OCI-LY3 (cell line): ENCODE results near the gene CREB5.

Source experiments
- H2AFZ ChIP-seq: fragments of 200-600, 300-600 bp; shearing (Covaris generic); 2 replicates; pipeline ENCODE4 v1.6.0; 2014; ENCODE audit warnings: antibody characterized with exemption, low read depth, low read length
- H3K27ac ChIP-seq: fragments of 200-600, 300-600 bp; sonication (generic); 2 replicates; pipeline ENCODE4 v1.5.1; 2014; ENCODE audit warnings: mild to moderate bottlenecking, low read length, moderate library complexity, mixed read lengths
- H3K27me3 ChIP-seq: fragments of 200-600, 300-600 bp; sonication (generic); 2 replicates; pipeline ENCODE4 v1.6.1; 2014; ENCODE audit warnings: low read depth, low read length, mixed read lengths
- H3K36me3 ChIP-seq: fragments of 200-600, 300-600 bp; sonication (generic); replicated peaks from 2 replicates; pipeline ENCODE3; 2014; ENCODE audit warnings: low read depth, low read length, mixed read lengths
- H3K4me1 ChIP-seq: fragments of 300-600, 200-600 bp; sonication (generic); 2 replicates; pipeline ENCODE4 v1.6.1; 2014; ENCODE audit warnings: low read length, mixed read lengths
- H3K4me2 ChIP-seq: fragments of 200-600, 300-600 bp; sonication (generic); 2 replicates; pipeline ENCODE4 v1.6.1; 2014; ENCODE audit warnings: low read length, mixed read lengths
- H3K4me3 ChIP-seq: fragments of 300-600, 200-600 bp; sonication (generic); 2 replicates; pipeline ENCODE4 v1.5.1; 2014; ENCODE audit warnings: antibody characterized with exemption, mild to moderate bottlenecking, low read length, moderate library complexity
- H3K79me2 ChIP-seq: fragments of 300-600, 200-600 bp; shearing (Covaris generic); 2 replicates; pipeline ENCODE4 v1.6.1; 2014; ENCODE audit warnings: mild to moderate bottlenecking, low read length, mixed read lengths
- H3K9ac ChIP-seq: fragments of 300-600, 200-600 bp; shearing (Covaris generic); 2 replicates; pipeline ENCODE4 v1.6.0; 2014; ENCODE audit warnings: mild to moderate bottlenecking, low read length, moderate library complexity
- H3K9me3 ChIP-seq: fragments of 200-600, 300-600 bp; shearing (Covaris generic); 2 replicates; pipeline ENCODE4 v1.6.1; 2014; ENCODE audit warnings: low read length, mixed read lengths; ENCODE audit not compliant: insufficient read depth
- H4K20me1 ChIP-seq: fragments of 200-600, 300-600 bp; sonication (generic); 2 replicates; pipeline ENCODE4 v1.6.1; 2016; ENCODE audit warnings: low read length, mixed read lengths; ENCODE audit not compliant: insufficient read depth
- EZH2phosphoT487 ChIP-seq: fragments of 200-600 bp; shearing (Covaris generic); IDR thresholded peaks from 2 replicates; pipeline ENCODE4 v1.6.1; 2018; ENCODE audit warnings: antibody characterized with exemption, mixed run types, low read depth
- TF ChIP-seq, protein P1 (sequence below): fragments of 200-600, 300-600 bp; sonication (generic); IDR thresholded peaks from 2 replicates; pipeline ENCODE4 v1.5.1; 2014; ENCODE audit warnings: antibody characterized with exemption, low read length, low read depth

Gene CREB5

DNA sequence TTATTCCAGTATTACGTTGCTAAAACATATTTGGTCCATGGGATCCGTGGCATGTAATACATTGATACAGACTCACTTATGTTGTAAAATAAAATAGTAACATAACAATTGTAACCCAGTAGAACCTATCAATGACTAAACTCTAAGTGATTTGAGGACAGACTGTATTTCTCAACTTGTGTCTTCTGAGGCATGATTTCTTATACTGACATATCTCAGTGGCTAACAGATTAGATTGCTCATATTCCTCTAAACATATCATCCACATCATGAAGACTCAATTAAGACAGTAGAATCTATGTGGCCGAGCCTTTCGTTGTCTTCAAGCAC, 72.3 kb downstream of the CREB5 start:
- H3K9ac ChIP-seq: no peak overlapping the region
- H3K4me3 ChIP-seq: no peak overlapping the region
- peaks cover 63% of the 10 kb centered on the region for H3K27me3 ChIP-seq
- TF ChIP-seq, protein P1, sequence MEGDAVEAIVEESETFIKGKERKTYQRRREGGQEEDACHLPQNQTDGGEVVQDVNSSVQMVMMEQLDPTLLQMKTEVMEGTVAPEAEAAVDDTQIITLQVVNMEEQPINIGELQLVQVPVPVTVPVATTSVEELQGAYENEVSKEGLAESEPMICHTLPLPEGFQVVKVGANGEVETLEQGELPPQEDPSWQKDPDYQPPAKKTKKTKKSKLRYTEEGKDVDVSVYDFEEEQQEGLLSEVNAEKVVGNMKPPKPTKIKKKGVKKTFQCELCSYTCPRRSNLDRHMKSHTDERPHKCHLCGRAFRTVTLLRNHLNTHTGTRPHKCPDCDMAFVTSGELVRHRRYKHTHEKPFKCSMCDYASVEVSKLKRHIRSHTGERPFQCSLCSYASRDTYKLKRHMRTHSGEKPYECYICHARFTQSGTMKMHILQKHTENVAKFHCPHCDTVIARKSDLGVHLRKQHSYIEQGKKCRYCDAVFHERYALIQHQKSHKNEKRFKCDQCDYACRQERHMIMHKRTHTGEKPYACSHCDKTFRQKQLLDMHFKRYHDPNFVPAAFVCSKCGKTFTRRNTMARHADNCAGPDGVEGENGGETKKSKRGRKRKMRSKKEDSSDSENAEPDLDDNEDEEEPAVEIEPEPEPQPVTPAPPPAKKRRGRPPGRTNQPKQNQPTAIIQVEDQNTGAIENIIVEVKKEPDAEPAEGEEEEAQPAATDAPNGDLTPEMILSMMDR: no peak
- no peak for TF ChIP-seq EZH2phosphoT487
- no peaks in the 10 kb centered on the region for H4K20me1 ChIP-seq
- no peak overlapping the region for H3K4me2 ChIP-seq
- H3K79me2 ChIP-seq: no peaks in the 10 kb centered on the region
- H3K27ac ChIP-seq: no peak overlapping the region
- no peak overlapping the region for H2AFZ ChIP-seq
- H3K9me3 ChIP-seq: no peaks in the 10 kb centered on the region
- no peaks in the 10 kb centered on the region for H3K36me3 ChIP-seq
- H3K4me1 ChIP-seq: peaks cover 5% of the 10 kb centered on the region; the same call in 1 of the 2 replicates

DNA sequence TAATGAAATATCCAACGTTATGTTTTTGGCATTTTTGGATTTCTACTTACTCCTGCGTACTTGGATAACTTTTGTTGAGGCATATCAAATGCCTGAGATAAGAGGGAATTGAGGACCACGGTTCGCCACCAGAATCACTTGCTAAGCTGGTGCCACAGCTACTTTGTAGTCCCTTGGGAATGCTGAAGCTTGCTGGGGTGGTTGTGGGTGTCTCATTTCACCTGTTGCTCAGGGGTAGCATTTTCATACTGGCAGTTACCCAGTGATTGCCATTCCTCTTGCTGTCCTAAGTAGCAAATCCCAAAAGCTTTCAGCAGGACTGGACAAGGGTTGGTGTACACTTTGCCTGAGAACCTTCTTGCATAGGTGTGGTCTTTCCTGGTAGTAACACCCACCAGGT, 75.2 kb downstream of the CREB5 start:
- Histone ChIP-seq H3K27me3 (peaks cover 38% of the 10 kb centered on the region), H3K4me2 (no peak overlapping the region), H3K9ac (no peak overlapping the region)

DNA sequence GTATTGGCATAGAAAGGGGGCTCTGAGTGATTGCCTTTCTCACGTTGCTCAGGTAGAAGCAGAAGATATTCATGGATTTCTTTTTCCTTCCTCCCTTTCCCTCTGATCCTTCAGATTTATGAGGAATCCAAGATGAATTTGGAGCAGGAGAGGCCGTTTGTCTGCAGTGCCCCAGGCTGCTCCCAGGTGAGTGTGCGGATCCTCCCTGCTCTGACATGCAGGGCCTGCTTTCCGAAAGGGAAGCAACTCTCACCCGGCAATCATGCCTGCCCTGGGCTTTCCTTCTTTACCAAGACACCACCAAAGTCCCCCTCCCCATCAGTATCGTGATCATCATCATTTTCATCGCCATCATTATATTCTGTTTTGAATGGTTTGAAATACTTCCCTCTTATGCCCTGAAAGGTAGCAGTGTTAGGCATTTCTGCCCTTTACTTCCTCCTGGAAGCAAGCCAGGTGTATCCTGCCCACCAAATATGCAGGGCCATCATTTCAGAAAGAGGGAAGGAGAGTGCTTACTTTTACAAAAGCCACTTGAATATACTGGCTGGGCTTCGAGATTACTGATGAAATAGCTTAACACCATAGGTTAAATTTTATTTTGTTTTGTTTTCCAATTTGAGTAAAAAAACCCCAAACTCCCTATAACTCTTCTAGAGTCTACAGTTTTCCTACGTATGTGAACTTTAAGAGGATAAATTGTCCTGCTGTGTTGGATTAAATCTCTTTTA, 75.9 kb downstream of the CREB5 start:
- TF ChIP-seq, protein P1: no peak
- no peak for TF ChIP-seq EZH2phosphoT487
- H3K4me1 ChIP-seq: no peaks in the 10 kb centered on the region
- no peaks in the 10 kb centered on the region for H3K79me2 ChIP-seq
- H3K36me3 ChIP-seq: no peaks in the 10 kb centered on the region
- no peak overlapping the region for H3K4me2 ChIP-seq
- no peak overlapping the region for H3K4me3 ChIP-seq
- H3K27me3 ChIP-seq: peaks cover 34% of the 10 kb centered on the region
- H4K20me1 ChIP-seq: no peaks in the 10 kb centered on the region
- H2AFZ ChIP-seq: no peak overlapping the region
- no peaks in the 10 kb centered on the region for H3K9me3 ChIP-seq
- no peak overlapping the region for H3K27ac ChIP-seq
- no peak overlapping the region for H3K9ac ChIP-seq

More for the DNA sequence above, 75.2 kb downstream of the CREB5 start:
- H4K20me1 ChIP-seq: no peaks in the 10 kb centered on the region
- H3K4me3 ChIP-seq: no peak overlapping the region
- no peaks in the 10 kb centered on the region for H3K79me2 ChIP-seq
- no peaks in the 10 kb centered on the region for H3K9me3 ChIP-seq
- no peaks in the 10 kb centered on the region for H3K36me3 ChIP-seq
- no peak overlapping the region for H3K27ac ChIP-seq
- TF ChIP-seq EZH2phosphoT487: no peak
- TF ChIP-seq, protein P1: no peak
- H2AFZ ChIP-seq: no peak overlapping the region
- no peaks in the 10 kb centered on the region for H3K4me1 ChIP-seq

DNA sequence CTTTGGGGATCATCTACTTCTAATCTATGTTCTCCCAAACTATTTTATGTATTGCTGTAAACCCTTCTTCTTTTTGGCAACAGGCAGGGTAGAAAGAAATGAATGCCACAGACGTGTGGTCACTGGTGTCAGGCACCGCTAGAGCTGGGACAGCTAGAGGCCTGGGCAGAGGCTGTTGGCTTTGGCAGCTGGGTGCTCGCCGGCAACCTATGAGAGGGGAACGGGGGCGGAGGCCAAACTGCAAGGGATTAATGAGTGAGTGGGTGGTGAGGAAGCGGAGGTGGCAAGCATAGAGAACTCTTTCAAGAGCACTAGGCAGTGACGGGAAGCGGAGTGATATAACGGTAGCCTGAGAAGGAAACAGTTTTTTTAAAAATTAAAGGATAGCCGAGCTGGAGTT, 78.5 kb downstream of the CREB5 start:
- Histone ChIP-seq H3K9me3 (no peaks in the 10 kb centered on the region), H3K4me3 (no peak overlapping the region), H2AFZ (no peak overlapping the region), H3K27ac (no peak overlapping the region), H3K27me3 (peaks cover 26% of the 10 kb centered on the region), H3K36me3 (no peaks in the 10 kb centered on the region), H3K4me2 (no peak overlapping the region), H4K20me1 (no peaks in the 10 kb centered on the region), H3K9ac (no peak overlapping the region), H3K4me1 (no peaks in the 10 kb centered on the region), H3K79me2 (no peaks in the 10 kb centered on the region)
- TF ChIP-seq, protein P1: no peak
- TF ChIP-seq EZH2phosphoT487: no peak
